HCT116 (cell line): Measurements from ENCODE around the gene ZNF160. TPM values are rescaled to one million over a fixed set of nuclear protein-coding genes. Genes with fewer than 3 reads are reported as not detected.

ENCODE experiments used
- ATAC-seq: fragments of 200-7000 bp; cut with Tn5 transposase; 2 replicates; pipeline ENCODE4 v1.9.1; 2020; ENCODE audit warnings: mild to moderate bottlenecking, moderate library complexity
- BruUV-seq: library from RNA; stranded (reverse); fragments of 400-500 nt; replicated peaks from 2 replicates; lab custom pipeline; 2021; lab: Mats Ljungman, UMichigan
- CTCF ChIA-PET: fragments of 300-600 bp; sonication (Branson Sonifier 250); formaldehyde crosslinking; loops from one replicate; lab custom pipeline; 2021; ENCODE audit warnings: antibody characterized with exemption; lab: Charles Lee
- POLR2A ChIA-PET: fragments of 300-600, 350-600 bp; sonication (Branson Sonifier 250); formaldehyde crosslinking; loops from one replicate; lab custom pipeline; 2021; ENCODE audit warnings: antibody characterized with exemption; lab: Charles Lee
- RAD21 ChIA-PET, 2 experiments: fragments of 300-600 bp; sonication (Branson Sonifier 250); formaldehyde crosslinking; loops; one replicate each; lab custom pipeline; 2023; ENCODE audit warnings: low total read pairs in 2 of 2; ENCODE audit not compliant: uncharacterized antibody in 2 of 2, unreplicated experiment in 2 of 2, low non-redundant PET in 1 of 2; lab: Charles Lee
- DNase-seq: peaks from one replicate; pipeline ENCODE4 v3.0.0-alpha.2; 2010; ENCODE audit warnings: low read depth, low spot score
- H2AFZ ChIP-seq: fragments of 200-600 bp; shearing (Covaris generic), sonication (generic); 2 replicates; pipeline ENCODE4 v1.6.1; 2017; ENCODE audit warnings: low read depth, mixed run types, mixed read lengths, antibody characterized with exemption, low read length; ENCODE audit not compliant: poor library complexity, severe bottlenecking
- H3K27ac ChIP-seq: 2 replicates; pipeline ENCODE4 v1.5.1; 2012; ENCODE audit warnings: low read depth, low read length
- H3K27me3 ChIP-seq: fragments of 200-600 bp; sonication (generic); 2 replicates; pipeline ENCODE4 v1.6.1; 2016; ENCODE audit warnings: mixed run types, low read length, mixed read lengths; ENCODE audit not compliant: insufficient read depth
- H3K36me3 ChIP-seq, 2 experiments: fragments of 200-500 bp in 1 of 2; fragments of 200-600 bp in 1 of 2; sonication (Bioruptor generic) in 1 of 2; sonication (generic) in 1 of 2; 2 replicates each; pipeline versions ENCODE4 v1.5.1 to v1.6.1; 2014 to 2016; ENCODE audit warnings: low read length in 2 of 2, inconsistent platforms in 1 of 2, mixed read lengths in 1 of 2, mixed run types in 1 of 2; ENCODE audit not compliant: insufficient read depth in 2 of 2, control insufficient read depth in 1 of 2
- H3K4me1 ChIP-seq, 2 experiments: fragments of 200-600 bp in 1 of 2; sonication (generic) in 1 of 2; 2 replicates each; pipeline versions ENCODE4 v1.5.1 to v1.6.1; 2012 to 2017; ENCODE audit warnings: low read length in 2 of 2, inconsistent platforms in 1 of 2, mild to moderate bottlenecking in 1 of 2, mixed read lengths in 1 of 2, mixed run types in 1 of 2, moderate library complexity in 1 of 2; ENCODE audit not compliant: insufficient read depth in 2 of 2, control insufficient read depth in 1 of 2
- H3K4me2 ChIP-seq: fragments of 200-600 bp; sonication (generic); 2 replicates; pipeline ENCODE4 v1.6.1; 2017; ENCODE audit warnings: mixed run types, low read length, mixed read lengths
- H3K4me3 ChIP-seq, 2 experiments: fragments of 200-600 bp in 1 of 2; sonication (generic) in 1 of 2; replicated peaks in 1 of 2; 2 replicates each; pipeline ENCODE4 v1.5.1; 2011 to 2016; ENCODE audit warnings: low read length in 2 of 2, control low read depth in 1 of 2, low read depth in 1 of 2, mild to moderate bottlenecking in 1 of 2, mixed read lengths in 1 of 2, mixed run types in 1 of 2
- H3K79me2 ChIP-seq: fragments of 200-600 bp; sonication (generic); 2 replicates; pipeline ENCODE4 v1.6.1; 2017; ENCODE audit warnings: mild to moderate bottlenecking, mixed run types, low read length, moderate library complexity, mixed read lengths; ENCODE audit not compliant: insufficient read depth
- H3K9ac ChIP-seq: fragments of 200-600 bp; sonication (generic); 2 replicates; pipeline ENCODE4 v1.6.1; 2016; ENCODE audit warnings: low read length, mixed read lengths
- H3K9me2 ChIP-seq: fragments of 200-600 bp; sonication (generic), shearing (Covaris generic); 2 replicates; pipeline ENCODE4 v1.6.1; 2017; ENCODE audit warnings: mixed run types, mild to moderate bottlenecking, moderate library complexity; ENCODE audit not compliant: insufficient read depth
- H3K9me3 ChIP-seq, 2 experiments: fragments of 200-500 bp in 1 of 2; fragments of 200-600 bp in 1 of 2; sonication (Bioruptor generic) in 1 of 2; sonication (generic) in 1 of 2; 2 replicates each; pipeline ENCODE4 v1.6.1; 2014 to 2017; ENCODE audit warnings: low read length in 2 of 2, mixed read lengths in 2 of 2, inconsistent platforms in 1 of 2, low read depth in 1 of 2, mild to moderate bottlenecking in 1 of 2, mixed run types in 1 of 2, moderate library complexity in 1 of 2; ENCODE audit not compliant: control insufficient read depth in 1 of 2, insufficient read depth in 1 of 2
- H4K20me1 ChIP-seq: fragments of 200-600 bp; sonication (generic), shearing (Covaris generic); 2 replicates; pipeline ENCODE4 v1.6.1; 2017; ENCODE audit warnings: mixed run types, mild to moderate bottlenecking, moderate library complexity; ENCODE audit not compliant: insufficient read depth
- CBX3 ChIP-seq: IDR thresholded peaks from 2 replicates; pipeline ENCODE4 v1.6.1; 2012; ENCODE audit warnings: low read depth
- CEBPB ChIP-seq: IDR thresholded peaks from 2 replicates; pipeline ENCODE4 v1.6.1; 2012; ENCODE audit warnings: low read depth
- EGR1 ChIP-seq: IDR thresholded peaks from 2 replicates; pipeline ENCODE4 v1.6.1; 2012; ENCODE audit warnings: low read depth
- ELF1 ChIP-seq: IDR thresholded peaks from 2 replicates; pipeline ENCODE4 v1.6.1; 2012; ENCODE audit warnings: low read depth, borderline replicate concordance
- EZH2 ChIP-seq: fragments of 200-600 bp; sonication (generic); IDR thresholded peaks from 2 replicates; pipeline ENCODE4 v1.6.1; 2017; ENCODE audit warnings: antibody characterized with exemption, mixed run types
- JUND ChIP-seq: IDR thresholded peaks from 2 replicates; pipeline ENCODE4 v1.6.1; 2012
- POLR2AphosphoS5 ChIP-seq: IDR thresholded peaks from 2 replicates; pipeline ENCODE4 v1.6.1; 2011; ENCODE audit warnings: mild to moderate bottlenecking, low read depth, low read length, moderate library complexity
- TCF7L2 ChIP-seq: IDR thresholded peaks from 2 replicates; pipeline ENCODE4 v1.7.0; 2011; ENCODE audit warnings: borderline replicate concordance, inconsistent platforms; ENCODE audit not compliant: insufficient read depth, insufficient read length; ENCODE audit errors: extremely low read depth
- YY1 ChIP-seq: IDR thresholded peaks from 2 replicates; pipeline ENCODE4 v1.6.1; 2011; ENCODE audit warnings: low read length, low read depth, moderate library complexity, mild to moderate bottlenecking; ENCODE audit not compliant: insufficient replicate concordance; ENCODE audit errors: extremely low read depth
- ZNF274 ChIP-seq: fragments of 200-500 bp; sonication (Bioruptor generic); IDR thresholded peaks from 2 replicates; pipeline ENCODE4 v1.6.1; 2014; ENCODE audit warnings: mild to moderate bottlenecking, low read depth, low read length, inconsistent platforms
- intact Hi-C: fragments of 100-400 bp; cut with micrococcal nuclease; formaldehyde crosslinking; loops from 2 replicates; pipeline ENCODE4 v1.10.0; 2022
- total RNA-seq: library from RNA; stranded (reverse); gene quantifications from one replicate; pipeline ENCODE4 v1.2.1, GENCODE V29; 2021; ENCODE audit not compliant: unreplicated experiment
- TF ChIP-seq, protein P1 (sequence below): IDR thresholded peaks from 2 replicates; pipeline ENCODE4 v1.6.1; 2012; ENCODE audit warnings: low read depth
- TF ChIP-seq, protein P2 (sequence below), 3 experiments: fragments of 200-600 bp in 1 of 3; sonication (generic) in 1 of 3; IDR thresholded peaks in 2 of 3; conservative IDR thresholded peaks in 1 of 3; 2 replicates each; pipeline ENCODE4 v1.5.1; 2012 to 2017; ENCODE audit warnings: low read depth in 2 of 3, low read length in 2 of 3, antibody characterized with exemption in 1 of 3, borderline replicate concordance in 1 of 3, control low read depth in 1 of 3, mild to moderate bottlenecking in 1 of 3, mixed read lengths in 1 of 3, mixed run types in 1 of 3, moderate library complexity in 1 of 3; ENCODE audit not compliant: insufficient read depth in 1 of 3

Gene ZNF160
- total RNA-seq, 1 experiment from 2014 or later = 14.9 TPM

DNA sequence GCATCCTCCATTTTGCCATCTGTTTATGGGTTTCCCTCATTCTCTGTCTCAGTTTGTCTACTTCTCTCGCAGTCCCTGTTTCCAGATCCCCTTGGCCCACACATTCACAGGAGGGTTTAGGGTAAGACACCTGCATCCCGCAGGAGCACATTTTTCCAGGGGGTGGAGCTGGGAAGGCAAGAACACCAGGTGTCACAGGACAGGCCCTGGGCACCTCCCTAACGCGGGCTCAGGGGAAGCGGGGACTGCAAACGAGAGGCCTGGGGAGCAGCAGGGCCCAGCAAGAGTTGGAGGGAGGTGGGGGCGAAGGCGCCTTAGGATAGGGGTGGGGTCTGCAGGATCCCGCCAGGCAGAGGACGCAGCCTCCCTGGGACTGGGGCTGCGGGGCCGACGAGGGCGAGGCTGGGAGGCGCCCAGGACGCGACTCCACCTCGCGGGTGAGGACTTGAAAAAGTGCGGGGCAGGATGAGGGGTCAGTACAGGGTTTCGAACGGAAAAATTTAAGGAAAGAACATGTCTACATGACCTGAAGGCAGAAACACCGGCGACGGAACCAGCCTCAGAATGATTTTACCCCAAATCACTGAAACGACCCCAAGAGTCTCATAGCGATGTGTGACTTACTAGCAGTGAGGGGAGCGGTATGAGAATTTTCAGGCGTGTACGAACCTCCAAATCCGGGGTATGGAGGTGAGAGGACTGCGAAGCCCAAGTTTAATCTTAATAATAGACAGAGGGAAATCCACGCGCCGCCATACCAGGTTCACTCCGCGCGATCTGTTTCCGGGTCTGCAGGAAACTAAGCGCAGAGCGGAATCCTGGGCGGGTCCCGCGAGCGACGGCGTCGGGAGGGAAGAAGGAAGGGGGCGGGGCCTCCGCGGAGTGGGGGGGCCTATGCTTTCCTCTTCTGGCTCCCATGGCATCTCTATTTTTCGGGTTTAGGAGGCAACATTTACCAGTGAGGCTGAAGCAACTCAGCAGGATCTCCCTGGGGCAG is 65.8 kb downstream of the ZNF160 start:
- H3K4me1 ChIP-seq = no peaks in the 10 kb centered on the region
- TF ChIP-seq, protein P1, sequence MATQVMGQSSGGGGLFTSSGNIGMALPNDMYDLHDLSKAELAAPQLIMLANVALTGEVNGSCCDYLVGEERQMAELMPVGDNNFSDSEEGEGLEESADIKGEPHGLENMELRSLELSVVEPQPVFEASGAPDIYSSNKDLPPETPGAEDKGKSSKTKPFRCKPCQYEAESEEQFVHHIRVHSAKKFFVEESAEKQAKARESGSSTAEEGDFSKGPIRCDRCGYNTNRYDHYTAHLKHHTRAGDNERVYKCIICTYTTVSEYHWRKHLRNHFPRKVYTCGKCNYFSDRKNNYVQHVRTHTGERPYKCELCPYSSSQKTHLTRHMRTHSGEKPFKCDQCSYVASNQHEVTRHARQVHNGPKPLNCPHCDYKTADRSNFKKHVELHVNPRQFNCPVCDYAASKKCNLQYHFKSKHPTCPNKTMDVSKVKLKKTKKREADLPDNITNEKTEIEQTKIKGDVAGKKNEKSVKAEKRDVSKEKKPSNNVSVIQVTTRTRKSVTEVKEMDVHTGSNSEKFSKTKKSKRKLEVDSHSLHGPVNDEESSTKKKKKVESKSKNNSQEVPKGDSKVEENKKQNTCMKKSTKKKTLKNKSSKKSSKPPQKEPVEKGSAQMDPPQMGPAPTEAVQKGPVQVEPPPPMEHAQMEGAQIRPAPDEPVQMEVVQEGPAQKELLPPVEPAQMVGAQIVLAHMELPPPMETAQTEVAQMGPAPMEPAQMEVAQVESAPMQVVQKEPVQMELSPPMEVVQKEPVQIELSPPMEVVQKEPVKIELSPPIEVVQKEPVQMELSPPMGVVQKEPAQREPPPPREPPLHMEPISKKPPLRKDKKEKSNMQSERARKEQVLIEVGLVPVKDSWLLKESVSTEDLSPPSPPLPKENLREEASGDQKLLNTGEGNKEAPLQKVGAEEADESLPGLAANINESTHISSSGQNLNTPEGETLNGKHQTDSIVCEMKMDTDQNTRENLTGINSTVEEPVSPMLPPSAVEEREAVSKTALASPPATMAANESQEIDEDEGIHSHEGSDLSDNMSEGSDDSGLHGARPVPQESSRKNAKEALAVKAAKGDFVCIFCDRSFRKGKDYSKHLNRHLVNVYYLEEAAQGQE = no peak
- TF ChIP-seq ELF1 (no peak), POLR2AphosphoS5 (no peak), YY1 (no peak), EGR1 (no peak), ZNF274 (no peak), TCF7L2 (no peak), CEBPB (no peak), EZH2 (no peak), CBX3 (no peak), JUND (no peak)
- TF ChIP-seq, protein P2, sequence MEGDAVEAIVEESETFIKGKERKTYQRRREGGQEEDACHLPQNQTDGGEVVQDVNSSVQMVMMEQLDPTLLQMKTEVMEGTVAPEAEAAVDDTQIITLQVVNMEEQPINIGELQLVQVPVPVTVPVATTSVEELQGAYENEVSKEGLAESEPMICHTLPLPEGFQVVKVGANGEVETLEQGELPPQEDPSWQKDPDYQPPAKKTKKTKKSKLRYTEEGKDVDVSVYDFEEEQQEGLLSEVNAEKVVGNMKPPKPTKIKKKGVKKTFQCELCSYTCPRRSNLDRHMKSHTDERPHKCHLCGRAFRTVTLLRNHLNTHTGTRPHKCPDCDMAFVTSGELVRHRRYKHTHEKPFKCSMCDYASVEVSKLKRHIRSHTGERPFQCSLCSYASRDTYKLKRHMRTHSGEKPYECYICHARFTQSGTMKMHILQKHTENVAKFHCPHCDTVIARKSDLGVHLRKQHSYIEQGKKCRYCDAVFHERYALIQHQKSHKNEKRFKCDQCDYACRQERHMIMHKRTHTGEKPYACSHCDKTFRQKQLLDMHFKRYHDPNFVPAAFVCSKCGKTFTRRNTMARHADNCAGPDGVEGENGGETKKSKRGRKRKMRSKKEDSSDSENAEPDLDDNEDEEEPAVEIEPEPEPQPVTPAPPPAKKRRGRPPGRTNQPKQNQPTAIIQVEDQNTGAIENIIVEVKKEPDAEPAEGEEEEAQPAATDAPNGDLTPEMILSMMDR (IDR thresholded peaks at IDR 0.05 in 2 of 3, conservative IDR thresholded peaks at IDR 0.05 in 1 of 3; ENCODE audit: borderline replicate concordance in 1 of 3, insufficient read depth in 1 of 3, low read depth in 2 of 3, low read length in 2 of 3) = no peak
- TF ChIP-seq, all 23 proteins: peak for 0
- no peak overlapping the region for H2AFZ ChIP-seq
- no peaks in the 10 kb centered on the region for H4K20me1 ChIP-seq
- H3K9me2 ChIP-seq = no peaks in the 10 kb centered on the region
- no peak overlapping the region for H3K9ac ChIP-seq
- no peak overlapping the region for H3K4me3 ChIP-seq
- DNase-seq (no peak), ATAC-seq (no peak)
- H3K4me2 ChIP-seq = no peak overlapping the region
- no peak overlapping the region for H3K27ac ChIP-seq
- intact Hi-C loops = no loop called here
- no peaks in the 10 kb centered on the region for H3K79me2 ChIP-seq
- H3K36me3 ChIP-seq = no peaks in the 10 kb centered on the region
- H3K9me3 ChIP-seq = no peaks in the 10 kb centered on the region; a peak in 1 of 4 replicates
- CTCF ChIA-PET = no interaction called here
- POLR2A ChIA-PET = no interaction called here
- RAD21 ChIA-PET = no interaction called here
- BruUV-seq = no TSS peak
- no peaks in the 10 kb centered on the region for H3K27me3 ChIP-seq
